Parathyroid adenoma (tissue), 2 donors: Measurements from ENCODE around the gene CD27.

Experiments
- H2AFZ ChIP-seq: fragments of 300-600 bp; sonication (generic); one replicate; pipeline ENCODE4 v1.7.0; 2017; ENCODE audit warnings: antibody characterized with exemption, mild to moderate bottlenecking
- H3K27ac ChIP-seq: fragments of 300-600 bp; sonication (generic); one replicate; pipeline ENCODE4 v1.7.0; 2017
- H3K27me3 ChIP-seq: fragments of 300-600 bp; sonication (generic); one replicate; pipeline ENCODE4 v1.7.0; 2017; ENCODE audit warnings: low read length; ENCODE audit not compliant: control insufficient read depth, insufficient read depth
- H3K36me3 ChIP-seq: fragments of 300-600 bp; sonication (generic); one replicate; pipeline ENCODE4 v1.7.0; 2017; ENCODE audit warnings: low read length; ENCODE audit not compliant: control insufficient read depth, insufficient read depth
- H3K4me1 ChIP-seq: fragments of 300-600 bp; sonication (generic); one replicate; pipeline ENCODE4 v1.7.0; 2017; ENCODE audit warnings: control low read depth
- H3K4me2 ChIP-seq: fragments of 300-600 bp; sonication (generic); one replicate; pipeline ENCODE4 v1.7.0; 2017; ENCODE audit warnings: low read length
- H3K4me3 ChIP-seq: fragments of 300-600 bp; sonication (generic); one replicate; pipeline ENCODE4 v1.7.0; 2017; ENCODE audit warnings: low read depth, low read length
- H3K79me2 ChIP-seq: fragments of 300-600 bp; sonication (generic); one replicate; pipeline ENCODE4 v1.7.0; 2017; ENCODE audit warnings: control low read depth
- H3K9ac ChIP-seq: fragments of 300-600 bp; sonication (generic); one replicate; pipeline ENCODE4 v1.7.0; 2017; ENCODE audit warnings: mild to moderate bottlenecking
- H3K9me3 ChIP-seq: fragments of 300-600 bp; sonication (generic); one replicate; pipeline ENCODE4 v1.7.0; 2017; ENCODE audit warnings: low read length; ENCODE audit not compliant: control insufficient read depth
- TF ChIP-seq, protein P1 (sequence below): fragments of 300-600 bp; sonication (generic); IDR thresholded peaks from one replicate; pipeline ENCODE4 v1.7.0; 2017; ENCODE audit warnings: antibody characterized with exemption, mild to moderate bottlenecking
- donor health status: primary hyperparathyroidism.

The CD27 gene

DNA sequence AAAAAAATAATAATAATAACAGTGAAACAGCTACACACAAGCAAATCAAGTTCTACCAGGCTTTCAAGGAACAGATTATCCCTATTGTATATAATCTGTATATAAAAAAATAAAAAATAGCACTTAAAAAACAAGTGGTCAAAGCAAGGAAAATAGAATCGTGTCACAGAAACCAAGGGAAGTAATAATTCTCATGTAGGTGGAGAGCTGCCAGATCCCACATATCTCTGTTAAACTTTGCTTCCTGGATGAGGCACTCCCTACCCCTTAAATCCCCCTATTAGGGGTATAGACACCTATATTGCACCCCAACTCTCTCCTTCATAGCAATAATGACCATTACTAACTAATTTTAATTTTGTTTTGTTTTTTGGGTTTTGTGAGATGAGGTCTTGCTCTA is 4.4 kb upstream of the CD27 start:
- H3K9me3 ChIP-seq, result no peaks in the 10 kb centered on the region

DNA sequence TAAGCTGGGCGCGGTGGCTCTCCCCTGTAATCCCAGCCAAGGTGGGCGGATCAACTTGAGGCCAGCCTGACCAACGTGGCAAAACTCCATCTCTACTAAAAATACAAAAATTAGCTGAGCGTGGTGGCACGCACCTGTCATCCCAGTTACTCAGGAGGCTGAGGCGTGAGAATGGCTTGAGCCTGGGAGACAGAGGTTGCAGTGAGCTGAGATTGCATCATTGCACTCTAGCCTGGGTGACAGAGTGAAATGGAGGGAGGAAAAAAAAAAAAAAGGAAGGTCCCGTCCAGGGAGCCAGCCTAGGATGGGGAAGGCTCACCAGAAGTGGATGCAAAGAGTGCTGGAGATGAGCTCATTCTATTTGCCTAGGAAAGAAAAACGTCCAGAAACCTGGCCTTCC is 1.9 kb upstream of the CD27 start:
- H3K4me3 ChIP-seq, result no peak overlapping the region
- H3K4me1 ChIP-seq, result no peaks in the 10 kb centered on the region
- no peaks in the 10 kb centered on the region for H3K27me3 ChIP-seq
- H3K27ac ChIP-seq, result no peak overlapping the region
- H3K9ac ChIP-seq, result no peak overlapping the region
- no peak overlapping the region for H2AFZ ChIP-seq
- no peaks in the 10 kb centered on the region for H3K79me2 ChIP-seq
- H3K36me3 ChIP-seq, result no peaks in the 10 kb centered on the region
- no peaks in the 10 kb centered on the region for H3K9me3 ChIP-seq
- no peak overlapping the region for H3K4me2 ChIP-seq
- TF ChIP-seq, protein P1, sequence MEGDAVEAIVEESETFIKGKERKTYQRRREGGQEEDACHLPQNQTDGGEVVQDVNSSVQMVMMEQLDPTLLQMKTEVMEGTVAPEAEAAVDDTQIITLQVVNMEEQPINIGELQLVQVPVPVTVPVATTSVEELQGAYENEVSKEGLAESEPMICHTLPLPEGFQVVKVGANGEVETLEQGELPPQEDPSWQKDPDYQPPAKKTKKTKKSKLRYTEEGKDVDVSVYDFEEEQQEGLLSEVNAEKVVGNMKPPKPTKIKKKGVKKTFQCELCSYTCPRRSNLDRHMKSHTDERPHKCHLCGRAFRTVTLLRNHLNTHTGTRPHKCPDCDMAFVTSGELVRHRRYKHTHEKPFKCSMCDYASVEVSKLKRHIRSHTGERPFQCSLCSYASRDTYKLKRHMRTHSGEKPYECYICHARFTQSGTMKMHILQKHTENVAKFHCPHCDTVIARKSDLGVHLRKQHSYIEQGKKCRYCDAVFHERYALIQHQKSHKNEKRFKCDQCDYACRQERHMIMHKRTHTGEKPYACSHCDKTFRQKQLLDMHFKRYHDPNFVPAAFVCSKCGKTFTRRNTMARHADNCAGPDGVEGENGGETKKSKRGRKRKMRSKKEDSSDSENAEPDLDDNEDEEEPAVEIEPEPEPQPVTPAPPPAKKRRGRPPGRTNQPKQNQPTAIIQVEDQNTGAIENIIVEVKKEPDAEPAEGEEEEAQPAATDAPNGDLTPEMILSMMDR, result no peak

More for the DNA sequence above, 4.4 kb upstream of the CD27 start:
- Histone ChIP-seq H3K4me1 (no peaks in the 10 kb centered on the region), H3K27ac (no peak overlapping the region), H3K4me3 (no peak overlapping the region), H3K4me2 (no peak overlapping the region), H3K9ac (no peak overlapping the region), H3K79me2 (no peaks in the 10 kb centered on the region), H3K36me3 (no peaks in the 10 kb centered on the region), H2AFZ (no peak overlapping the region), H3K27me3 (no peaks in the 10 kb centered on the region)
- TF ChIP-seq, protein P1, result no peak

DNA sequence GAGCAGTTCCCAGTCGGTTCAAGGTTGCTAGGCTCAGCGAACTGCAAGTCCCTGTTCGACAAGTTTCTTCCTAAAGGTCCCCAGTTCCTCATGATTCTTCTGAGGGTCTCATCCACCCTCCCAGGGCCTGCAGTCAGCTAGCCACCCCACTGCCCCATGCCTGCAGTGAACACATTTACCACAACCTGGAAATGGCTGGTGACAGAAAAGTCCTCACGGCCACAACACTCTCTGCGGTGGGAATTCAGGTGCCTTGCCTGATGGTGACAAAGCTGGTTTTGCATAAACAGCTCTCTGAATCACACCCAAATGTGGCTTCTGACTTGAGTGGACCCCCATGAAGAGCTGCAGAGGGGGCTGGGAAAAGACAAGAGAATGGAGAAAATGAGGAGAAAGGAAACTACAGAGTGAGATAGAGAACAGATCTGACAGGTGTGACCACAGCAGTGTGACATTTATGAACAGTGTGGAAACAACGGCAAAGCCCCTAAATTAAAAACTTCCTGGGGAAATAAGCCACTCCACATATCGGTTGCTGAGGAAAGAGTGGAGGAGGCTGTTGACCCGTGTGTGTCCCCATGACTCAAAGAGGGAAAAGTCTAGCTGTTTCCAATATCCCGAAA is 1.3 kb upstream of the CD27 start:
- TF ChIP-seq, protein P1, result no peak
- H3K27me3 ChIP-seq, result no peaks in the 10 kb centered on the region
- no peaks in the 10 kb centered on the region for H3K9me3 ChIP-seq
- no peaks in the 10 kb centered on the region for H3K36me3 ChIP-seq
- no peak overlapping the region for H2AFZ ChIP-seq
- no peak overlapping the region for H3K27ac ChIP-seq
- H3K79me2 ChIP-seq, result no peaks in the 10 kb centered on the region
- no peak overlapping the region for H3K4me3 ChIP-seq
- no peaks in the 10 kb centered on the region for H3K4me1 ChIP-seq
- no peak overlapping the region for H3K9ac ChIP-seq
- H3K4me2 ChIP-seq, result no peak overlapping the region

DNA sequence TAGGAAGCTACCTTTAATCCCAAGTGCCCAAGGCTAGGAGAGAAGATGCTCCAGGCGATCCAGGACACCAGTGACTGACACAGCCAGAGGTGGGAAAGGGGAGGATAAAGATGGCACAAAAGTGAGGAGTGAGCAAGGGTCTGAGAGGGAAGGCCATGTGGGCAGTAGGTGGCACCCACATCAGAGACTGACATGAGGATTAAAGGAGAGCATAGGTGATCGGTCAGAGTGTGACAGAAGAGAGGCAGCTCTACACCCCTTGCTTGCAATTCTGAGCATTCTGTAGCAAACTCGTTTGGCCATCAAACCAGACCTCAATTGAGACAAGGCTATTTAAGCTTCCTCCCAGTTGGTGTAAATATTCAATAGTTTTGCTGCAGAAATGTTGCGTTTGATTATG is 724 bp upstream of the CD27 start:
- Histone ChIP-seq H3K79me2 (no peaks in the 10 kb centered on the region), H3K36me3 (no peaks in the 10 kb centered on the region), H3K27me3 (no peaks in the 10 kb centered on the region), H2AFZ (no peak overlapping the region), H3K4me1 (no peaks in the 10 kb centered on the region), H3K4me3 (no peak overlapping the region), H3K4me2 (no peak overlapping the region), H3K27ac (no peak overlapping the region), H3K9me3 (no peaks in the 10 kb centered on the region), H3K9ac (no peak overlapping the region)
- TF ChIP-seq, protein P1, result no peak
